ENCODE data around the gene PRSS50. TPM values are rescaled to one million over a fixed set of nuclear protein-coding genes. Genes with fewer than 3 reads are reported as not detected.

PRSS50 gene
- total RNA-seq, 1 experiment from 2014 or later = not detected

DNA sequence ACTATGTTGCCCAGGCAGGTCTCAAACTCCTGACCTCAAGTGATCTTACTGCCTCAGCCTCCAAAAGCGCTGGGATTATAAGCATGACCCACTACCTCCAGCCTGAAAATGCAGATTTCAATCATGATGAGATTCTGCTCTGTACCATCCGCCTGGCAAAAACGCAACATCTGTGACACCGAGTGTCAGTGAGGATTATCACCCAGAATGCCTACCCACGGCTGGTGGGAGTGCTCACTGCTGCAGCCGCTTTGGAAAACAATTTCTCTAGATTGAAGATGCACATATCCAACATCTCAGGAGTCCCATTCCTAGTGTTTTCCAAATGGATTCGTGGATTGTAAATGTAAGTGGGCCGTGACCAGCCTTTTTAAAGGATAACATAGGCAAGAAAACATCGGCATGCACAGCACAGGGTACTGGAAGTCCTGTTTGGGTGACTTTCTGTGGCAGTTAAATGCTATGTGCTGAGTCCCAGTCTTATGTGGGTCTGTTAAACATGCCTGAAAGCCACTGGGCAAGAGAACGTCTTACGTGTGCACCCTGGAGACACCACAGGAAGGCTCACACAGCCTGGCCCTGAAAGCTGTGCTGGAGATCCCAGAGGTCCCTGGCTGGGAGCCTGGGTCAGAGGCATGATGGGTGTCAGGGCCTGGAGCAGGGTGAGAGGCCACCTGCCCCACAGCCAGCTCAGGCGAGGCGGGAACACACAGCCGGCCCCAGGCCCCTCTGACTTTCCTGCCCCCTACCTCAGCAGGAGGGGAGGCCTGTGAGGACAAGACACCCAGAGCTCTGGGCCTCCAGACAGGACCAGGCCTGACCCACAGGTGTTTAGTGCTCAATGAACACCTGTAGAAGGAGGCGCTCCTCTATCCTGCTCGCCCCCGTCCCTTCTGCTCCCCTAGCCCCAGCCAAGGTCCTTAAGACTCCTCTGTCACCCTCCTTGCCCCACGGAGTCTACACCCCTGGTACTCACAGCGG lies 918 bp downstream of the PRSS50 start:
- TF ChIP-seq, protein P1, sequence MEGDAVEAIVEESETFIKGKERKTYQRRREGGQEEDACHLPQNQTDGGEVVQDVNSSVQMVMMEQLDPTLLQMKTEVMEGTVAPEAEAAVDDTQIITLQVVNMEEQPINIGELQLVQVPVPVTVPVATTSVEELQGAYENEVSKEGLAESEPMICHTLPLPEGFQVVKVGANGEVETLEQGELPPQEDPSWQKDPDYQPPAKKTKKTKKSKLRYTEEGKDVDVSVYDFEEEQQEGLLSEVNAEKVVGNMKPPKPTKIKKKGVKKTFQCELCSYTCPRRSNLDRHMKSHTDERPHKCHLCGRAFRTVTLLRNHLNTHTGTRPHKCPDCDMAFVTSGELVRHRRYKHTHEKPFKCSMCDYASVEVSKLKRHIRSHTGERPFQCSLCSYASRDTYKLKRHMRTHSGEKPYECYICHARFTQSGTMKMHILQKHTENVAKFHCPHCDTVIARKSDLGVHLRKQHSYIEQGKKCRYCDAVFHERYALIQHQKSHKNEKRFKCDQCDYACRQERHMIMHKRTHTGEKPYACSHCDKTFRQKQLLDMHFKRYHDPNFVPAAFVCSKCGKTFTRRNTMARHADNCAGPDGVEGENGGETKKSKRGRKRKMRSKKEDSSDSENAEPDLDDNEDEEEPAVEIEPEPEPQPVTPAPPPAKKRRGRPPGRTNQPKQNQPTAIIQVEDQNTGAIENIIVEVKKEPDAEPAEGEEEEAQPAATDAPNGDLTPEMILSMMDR (IDR thresholded peaks at IDR 0.05; ENCODE audit: unreplicated experiment) = no peak
- no peak overlapping the region for H3K27ac Mint-ChIP-seq (ENCODE audit: unreplicated experiment)
- no peak overlapping the region for H3K4me3 Mint-ChIP-seq (ENCODE audit: low read depth, unreplicated experiment)
- intact Hi-C loops (cut with micrococcal nuclease; ENCODE audit: unreplicated experiment) = no loop called here
- BruUV-seq (replicated peaks) = no TSS peak
- no peak for DNase-seq
- H3K27me3 Mint-ChIP-seq (ENCODE audit: unreplicated experiment) = peaks cover 13% of the 10 kb centered on the region
- CTCF ChIA-PET = no interaction called here
- H3K9me3 Mint-ChIP-seq (ENCODE audit: low read depth, unreplicated experiment) = no peaks in the 10 kb centered on the region
- H3K4me1 Mint-ChIP-seq (ENCODE audit: low read depth, unreplicated experiment) = no peaks in the 10 kb centered on the region
- H3K36me3 Mint-ChIP-seq (ENCODE audit: insufficient read depth, unreplicated experiment) = no peaks in the 10 kb centered on the region

DNA sequence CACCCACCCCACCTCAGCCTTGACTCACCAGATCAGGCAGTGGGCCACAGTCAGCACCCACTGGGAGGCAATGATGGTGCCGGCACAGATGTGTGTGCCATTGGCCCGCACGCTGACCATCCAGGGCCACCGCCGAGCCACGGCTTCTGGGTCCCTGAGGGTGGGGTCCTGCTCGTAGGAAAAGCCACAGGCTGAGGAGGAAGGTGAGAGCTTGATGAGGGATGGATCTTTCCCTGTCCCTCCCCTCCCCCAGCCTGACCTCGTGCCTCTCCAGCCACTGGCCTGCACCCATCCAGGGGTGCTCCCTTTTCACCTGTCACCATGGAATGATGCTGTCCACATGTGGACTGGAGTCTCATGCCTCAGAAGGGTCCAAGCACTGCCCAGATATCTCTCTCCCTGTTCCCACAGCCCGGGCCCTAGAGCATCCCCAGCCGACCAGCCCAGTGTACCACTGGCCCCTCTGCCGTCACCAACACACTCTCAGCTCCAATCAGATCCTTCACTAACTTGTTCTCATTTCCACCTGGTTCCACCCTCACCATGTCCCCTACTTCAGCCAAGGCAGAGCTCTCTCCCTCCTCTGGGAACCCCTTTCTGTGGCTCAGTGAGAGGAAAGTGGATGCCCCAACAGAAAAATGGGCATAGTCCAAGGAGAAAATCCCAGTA lies 2.0 kb downstream of the PRSS50 start:
- Mint-ChIP-seq H3K4me3 (ENCODE audit: low read depth, unreplicated experiment) (no peak overlapping the region), H3K9me3 (ENCODE audit: low read depth, unreplicated experiment) (no peaks in the 10 kb centered on the region), H3K4me1 (ENCODE audit: low read depth, unreplicated experiment) (no peaks in the 10 kb centered on the region), H3K27me3 (ENCODE audit: unreplicated experiment) (peaks cover 13% of the 10 kb centered on the region), H3K36me3 (ENCODE audit: insufficient read depth, unreplicated experiment) (no peaks in the 10 kb centered on the region), H3K27ac (ENCODE audit: unreplicated experiment) (no peak overlapping the region)
- no TSS peak for BruUV-seq (replicated peaks)
- DNase-seq = no peak
- TF ChIP-seq, protein P1 (IDR thresholded peaks at IDR 0.05; ENCODE audit: unreplicated experiment) = no peak
- intact Hi-C loops (cut with micrococcal nuclease; ENCODE audit: unreplicated experiment) = no loop called here
- CTCF ChIA-PET = interaction anchor here (0.6 to 1.1 kb wide), 2 partner anchors 194 to 273 kb away, joined by 3 read pairs; no protein-coding TSS in a partner anchor

DNA sequence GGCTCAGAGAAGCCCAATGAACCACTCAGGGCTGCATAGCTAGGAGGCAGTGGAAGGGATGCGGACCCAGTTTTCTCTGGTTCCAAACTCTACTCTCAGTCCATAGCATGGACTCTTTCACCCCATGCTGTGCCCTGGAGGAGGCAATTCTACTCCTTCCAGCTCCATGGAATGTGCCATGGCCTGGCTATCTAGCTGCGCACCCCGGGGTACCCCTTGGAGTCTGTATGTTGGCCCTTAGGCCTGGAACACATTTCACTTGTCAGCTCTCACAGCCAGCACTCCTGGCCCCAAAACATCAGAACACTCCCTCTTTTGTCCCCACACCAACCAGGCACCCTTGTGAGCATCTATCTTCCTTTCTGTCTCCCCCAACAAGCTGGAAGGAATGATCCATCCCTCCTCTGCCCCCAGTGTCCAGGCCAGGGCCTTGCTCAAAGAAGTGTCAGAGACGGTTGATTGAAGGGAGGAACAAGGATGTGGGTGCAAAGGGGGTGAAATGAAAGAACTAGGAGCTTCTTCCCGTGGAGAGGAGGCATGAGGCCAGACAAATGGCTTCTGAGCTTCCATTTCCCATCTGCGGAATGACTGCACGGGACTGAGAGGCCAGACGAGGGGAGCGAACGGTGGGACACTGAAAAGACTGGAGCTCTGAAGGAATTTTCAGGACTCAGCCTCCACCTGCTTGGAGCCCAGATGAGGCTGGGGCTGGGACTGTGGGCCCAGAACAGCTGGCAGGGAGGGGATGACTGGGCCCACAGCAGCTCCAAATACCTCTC lies 2.8 kb downstream of the PRSS50 start:
- no peaks in the 10 kb centered on the region for H3K4me1 Mint-ChIP-seq (ENCODE audit: low read depth, unreplicated experiment)
- H3K27ac Mint-ChIP-seq (ENCODE audit: unreplicated experiment) = no peak overlapping the region
- DNase-seq = no peak
- peaks cover 13% of the 10 kb centered on the region for H3K27me3 Mint-ChIP-seq (ENCODE audit: unreplicated experiment)
- H3K36me3 Mint-ChIP-seq (ENCODE audit: insufficient read depth, unreplicated experiment) = no peaks in the 10 kb centered on the region
- CTCF ChIA-PET = interaction anchor here (0.6 to 1.1 kb wide), 2 partner anchors 194 to 272 kb away, joined by 3 read pairs; no protein-coding TSS in a partner anchor
- TF ChIP-seq, protein P1 (IDR thresholded peaks at IDR 0.05; ENCODE audit: unreplicated experiment) = no peak
- intact Hi-C loops (cut with micrococcal nuclease; ENCODE audit: unreplicated experiment) = no loop called here
- no peak overlapping the region for H3K4me3 Mint-ChIP-seq (ENCODE audit: low read depth, unreplicated experiment)
- H3K9me3 Mint-ChIP-seq (ENCODE audit: low read depth, unreplicated experiment) = no peaks in the 10 kb centered on the region
- no TSS peak for BruUV-seq (replicated peaks)

DNA sequence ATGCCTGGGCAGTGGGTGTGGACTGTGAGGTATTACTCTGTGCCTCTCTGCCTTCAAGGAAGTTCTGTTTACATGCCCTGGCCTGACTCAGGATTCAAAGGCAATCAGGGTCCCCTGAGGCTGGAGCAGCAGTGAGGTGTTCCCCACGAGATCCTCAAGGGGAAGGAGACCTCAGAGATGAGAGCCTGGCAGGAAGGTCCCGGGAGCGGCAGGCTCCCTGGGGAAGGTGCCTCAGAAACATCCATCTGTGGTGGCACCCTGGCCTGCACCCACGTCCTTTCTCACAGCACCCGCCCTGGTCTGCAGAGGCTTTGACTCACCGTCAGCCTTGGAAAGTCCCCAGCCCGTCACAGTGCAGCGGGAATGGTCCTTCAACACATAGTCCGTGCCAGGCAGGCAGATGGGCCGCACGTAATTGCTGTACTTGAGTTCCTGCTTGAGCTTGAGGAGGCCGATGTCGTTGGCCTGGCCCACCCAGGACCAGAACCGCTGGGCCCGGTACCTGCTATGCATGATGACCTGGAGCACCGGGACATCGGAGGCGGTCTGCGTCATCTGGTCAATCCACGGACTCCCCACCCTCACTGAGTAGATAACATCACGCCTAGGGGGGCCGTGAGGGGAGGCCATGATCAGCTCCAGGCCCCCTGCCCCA lies 3.6 kb downstream of the PRSS50 start:
- DNase-seq = peak; percentile 66
- no peaks in the 10 kb centered on the region for H3K4me1 Mint-ChIP-seq (ENCODE audit: low read depth, unreplicated experiment)
- no TSS peak for BruUV-seq (replicated peaks)
- no peak overlapping the region for H3K27ac Mint-ChIP-seq (ENCODE audit: unreplicated experiment)
- H3K27me3 Mint-ChIP-seq (ENCODE audit: unreplicated experiment) = peaks cover 13% of the 10 kb centered on the region
- H3K36me3 Mint-ChIP-seq (ENCODE audit: insufficient read depth, unreplicated experiment) = no peaks in the 10 kb centered on the region
- TF ChIP-seq, protein P1 (IDR thresholded peaks at IDR 0.05; ENCODE audit: unreplicated experiment) = no peak
- H3K9me3 Mint-ChIP-seq (ENCODE audit: low read depth, unreplicated experiment) = no peaks in the 10 kb centered on the region
- intact Hi-C loops (cut with micrococcal nuclease; ENCODE audit: unreplicated experiment) = no loop called here
- no peak overlapping the region for H3K4me3 Mint-ChIP-seq (ENCODE audit: low read depth, unreplicated experiment)
- CTCF ChIA-PET = no interaction called here

Measured in Calu3 (cell line).